ENCODE measurements around the gene TMEM273. TPM values are rescaled to one million over a fixed set of nuclear protein-coding genes. Genes with fewer than 3 reads are reported as not detected.

TMEM273 gene
- total and polyA plus RNA-seq, 2 donors (not counting 1 experiment from before 2014, with no cell fraction given) = 0.18 TPM; not detected in 1

DNA sequence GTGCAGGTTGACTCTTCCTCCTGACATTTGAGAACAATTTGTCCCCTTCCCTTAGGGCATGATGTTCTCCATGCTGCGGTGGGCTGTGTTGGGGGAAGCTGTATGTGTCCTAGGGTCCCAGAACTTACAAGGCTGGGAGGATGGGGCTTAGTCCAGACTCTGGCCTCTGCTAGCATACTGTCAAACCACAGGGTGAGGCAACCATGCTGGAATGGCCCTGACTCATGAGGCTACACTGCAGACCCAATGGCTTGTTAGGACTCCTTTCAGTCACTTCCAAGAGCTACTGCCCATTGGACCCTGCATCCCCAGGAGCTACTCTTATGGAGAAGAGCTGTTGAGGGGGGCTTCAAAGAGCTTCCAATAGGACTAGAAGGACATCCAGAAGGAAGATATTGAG, 34.2 kb downstream of the TMEM273 start:
- peak; percentile 22 to 67 for DNase-seq (ENCODE audit: low read depth in 2 of 2)
- Histone ChIP-seq H2AFZ (ENCODE audit: low read length) (no peak overlapping the region), H3K4me2 (ENCODE audit: extremely low read depth, insufficient read depth, low read length) (no peak overlapping the region)

DNA sequence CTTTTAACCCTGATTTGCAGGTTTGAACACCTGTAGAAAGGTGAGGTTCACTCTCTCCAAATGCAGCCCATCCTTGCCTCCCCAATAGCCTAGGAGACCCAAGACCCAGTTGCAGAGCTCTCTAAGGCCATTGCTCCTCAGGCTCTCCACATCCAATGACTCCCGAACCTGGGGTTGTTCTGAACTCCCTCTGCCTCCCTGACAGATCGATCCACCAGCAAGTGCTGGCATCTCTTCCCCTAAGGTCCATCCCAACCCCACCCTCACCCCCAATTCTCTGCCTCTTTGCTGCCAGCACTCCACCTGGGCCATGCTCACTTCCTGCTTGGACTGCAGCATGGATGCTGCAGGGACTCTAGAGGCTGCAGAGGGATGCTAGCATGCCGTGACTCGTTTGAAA, 35.1 kb downstream of the TMEM273 start:
- Histone ChIP-seq H3K27me3 (ENCODE audit: control insufficient read depth, insufficient read depth, low read length) (peaks cover 2% of the 10 kb centered on the region), H4K20me1 (ENCODE audit: control insufficient read depth, extremely low read depth, insufficient read depth, low read length) (no peaks in the 10 kb centered on the region), H3K4me1 (ENCODE audit: control insufficient read depth, extremely low read depth, insufficient read depth, low read length) (peaks cover 6% of the 10 kb centered on the region), H3K79me2 (ENCODE audit: control insufficient read depth, insufficient read depth, low read length) (no peaks in the 10 kb centered on the region), H3K9me3 (ENCODE audit: control insufficient read depth, insufficient read depth, low read depth, low read length) (no peaks in the 10 kb centered on the region), H3K4me2 (ENCODE audit: extremely low read depth, insufficient read depth, low read length) (no peak overlapping the region), H3K36me3 (ENCODE audit: control insufficient read depth, insufficient read depth, low read length) (no peaks in the 10 kb centered on the region), H3K9ac (ENCODE audit: insufficient read depth, low read length) (no peak overlapping the region), H2AFZ (ENCODE audit: low read length) (no peak overlapping the region), H3K4me3 (replicated peaks in 1 of 4; ENCODE audit: control extremely low read depth in 1 of 4, insufficient read depth in 1 of 4, low read depth in 3 of 4, low read length in 4 of 4) (no peak overlapping the region), H3K27ac (ENCODE audit: insufficient read depth, low read length) (no peak overlapping the region)
- TF ChIP-seq, protein P1, sequence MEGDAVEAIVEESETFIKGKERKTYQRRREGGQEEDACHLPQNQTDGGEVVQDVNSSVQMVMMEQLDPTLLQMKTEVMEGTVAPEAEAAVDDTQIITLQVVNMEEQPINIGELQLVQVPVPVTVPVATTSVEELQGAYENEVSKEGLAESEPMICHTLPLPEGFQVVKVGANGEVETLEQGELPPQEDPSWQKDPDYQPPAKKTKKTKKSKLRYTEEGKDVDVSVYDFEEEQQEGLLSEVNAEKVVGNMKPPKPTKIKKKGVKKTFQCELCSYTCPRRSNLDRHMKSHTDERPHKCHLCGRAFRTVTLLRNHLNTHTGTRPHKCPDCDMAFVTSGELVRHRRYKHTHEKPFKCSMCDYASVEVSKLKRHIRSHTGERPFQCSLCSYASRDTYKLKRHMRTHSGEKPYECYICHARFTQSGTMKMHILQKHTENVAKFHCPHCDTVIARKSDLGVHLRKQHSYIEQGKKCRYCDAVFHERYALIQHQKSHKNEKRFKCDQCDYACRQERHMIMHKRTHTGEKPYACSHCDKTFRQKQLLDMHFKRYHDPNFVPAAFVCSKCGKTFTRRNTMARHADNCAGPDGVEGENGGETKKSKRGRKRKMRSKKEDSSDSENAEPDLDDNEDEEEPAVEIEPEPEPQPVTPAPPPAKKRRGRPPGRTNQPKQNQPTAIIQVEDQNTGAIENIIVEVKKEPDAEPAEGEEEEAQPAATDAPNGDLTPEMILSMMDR (conservative IDR thresholded peaks at IDR 0.05 in 1 of 2, IDR thresholded peaks at IDR 0.05 in 1 of 2; ENCODE audit: low read depth in 1 of 2, low read length in 2 of 2) = no peak
- TF ChIP-seq EZH2 (IDR thresholded peaks at IDR 0.05; ENCODE audit: low read length, missing control alignments) = no peak
- no peak for DNase-seq (ENCODE audit: low read depth in 2 of 2)

More for the DNA sequence above, 34.2 kb downstream of the TMEM273 start:
- no peaks in the 10 kb centered on the region for H3K79me2 ChIP-seq (ENCODE audit: control insufficient read depth, insufficient read depth, low read length)
- H3K4me1 ChIP-seq (ENCODE audit: control insufficient read depth, extremely low read depth, insufficient read depth, low read length) = peaks cover 6% of the 10 kb centered on the region
- H3K27me3 ChIP-seq (ENCODE audit: control insufficient read depth, insufficient read depth, low read length) = peaks cover 2% of the 10 kb centered on the region
- no peak for TF ChIP-seq EZH2 (IDR thresholded peaks at IDR 0.05; ENCODE audit: low read length, missing control alignments)
- TF ChIP-seq, protein P1 (conservative IDR thresholded peaks at IDR 0.05 in 1 of 2, IDR thresholded peaks at IDR 0.05 in 1 of 2; ENCODE audit: low read depth in 1 of 2, low read length in 2 of 2) = no peak
- H3K27ac ChIP-seq (ENCODE audit: insufficient read depth, low read length) = no peak overlapping the region
- no peak overlapping the region for H3K9ac ChIP-seq (ENCODE audit: insufficient read depth, low read length)
- H3K9me3 ChIP-seq (ENCODE audit: control insufficient read depth, insufficient read depth, low read depth, low read length) = no peaks in the 10 kb centered on the region
- H3K36me3 ChIP-seq (ENCODE audit: control insufficient read depth, insufficient read depth, low read length) = no peaks in the 10 kb centered on the region
- H3K4me3 ChIP-seq (replicated peaks in 1 of 4; ENCODE audit: control extremely low read depth in 1 of 4, insufficient read depth in 1 of 4, low read depth in 3 of 4, low read length in 4 of 4) = no peak overlapping the region
- H4K20me1 ChIP-seq (ENCODE audit: control insufficient read depth, extremely low read depth, insufficient read depth, low read length) = no peaks in the 10 kb centered on the region

DNA sequence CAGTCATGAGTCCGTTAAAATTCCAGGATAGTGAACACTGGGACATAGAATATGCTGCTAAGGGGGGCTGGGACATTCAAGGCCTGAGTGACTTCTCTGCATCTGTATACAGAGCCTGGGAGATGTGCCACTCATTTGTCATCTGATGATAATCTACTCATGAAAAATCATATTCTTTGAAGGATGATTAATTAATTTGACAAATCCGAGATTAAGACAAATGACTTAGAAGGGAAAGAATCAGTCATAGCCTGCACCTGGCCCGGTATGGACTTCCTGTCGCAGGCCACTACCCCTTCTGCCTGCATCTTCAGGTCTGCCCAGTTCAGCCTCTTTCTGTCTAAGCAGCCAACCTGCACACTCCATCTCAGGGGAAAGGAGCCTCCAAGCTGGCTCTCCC, 35.5 kb downstream of the TMEM273 start:
- peaks cover 6% of the 10 kb centered on the region for H3K4me1 ChIP-seq (ENCODE audit: control insufficient read depth, extremely low read depth, insufficient read depth, low read length)
- no peaks in the 10 kb centered on the region for H3K36me3 ChIP-seq (ENCODE audit: control insufficient read depth, insufficient read depth, low read length)
- no peaks in the 10 kb centered on the region for H3K9me3 ChIP-seq (ENCODE audit: control insufficient read depth, insufficient read depth, low read depth, low read length)
- no peak overlapping the region for H2AFZ ChIP-seq (ENCODE audit: low read length)
- no peak for DNase-seq (ENCODE audit: low read depth in 2 of 2)
- H3K4me2 ChIP-seq (ENCODE audit: extremely low read depth, insufficient read depth, low read length) = no peak overlapping the region
- H3K9ac ChIP-seq (ENCODE audit: insufficient read depth, low read length) = no peak overlapping the region
- H3K27me3 ChIP-seq (ENCODE audit: control insufficient read depth, insufficient read depth, low read length) = peaks cover 2% of the 10 kb centered on the region
- no peak overlapping the region for H3K4me3 ChIP-seq (replicated peaks in 1 of 4; ENCODE audit: control extremely low read depth in 1 of 4, insufficient read depth in 1 of 4, low read depth in 3 of 4, low read length in 4 of 4)
- H4K20me1 ChIP-seq (ENCODE audit: control insufficient read depth, extremely low read depth, insufficient read depth, low read length) = no peaks in the 10 kb centered on the region
- TF ChIP-seq EZH2 (IDR thresholded peaks at IDR 0.05; ENCODE audit: low read length, missing control alignments) = no peak
- TF ChIP-seq, protein P1 (conservative IDR thresholded peaks at IDR 0.05 in 1 of 2, IDR thresholded peaks at IDR 0.05 in 1 of 2; ENCODE audit: low read depth in 1 of 2, low read length in 2 of 2) = no peak
- no peaks in the 10 kb centered on the region for H3K79me2 ChIP-seq (ENCODE audit: control insufficient read depth, insufficient read depth, low read length)
- H3K27ac ChIP-seq (ENCODE audit: insufficient read depth, low read length) = no peak overlapping the region
